ENCODE measurements around the gene OVCA2.

OVCA2 gene

DNA sequence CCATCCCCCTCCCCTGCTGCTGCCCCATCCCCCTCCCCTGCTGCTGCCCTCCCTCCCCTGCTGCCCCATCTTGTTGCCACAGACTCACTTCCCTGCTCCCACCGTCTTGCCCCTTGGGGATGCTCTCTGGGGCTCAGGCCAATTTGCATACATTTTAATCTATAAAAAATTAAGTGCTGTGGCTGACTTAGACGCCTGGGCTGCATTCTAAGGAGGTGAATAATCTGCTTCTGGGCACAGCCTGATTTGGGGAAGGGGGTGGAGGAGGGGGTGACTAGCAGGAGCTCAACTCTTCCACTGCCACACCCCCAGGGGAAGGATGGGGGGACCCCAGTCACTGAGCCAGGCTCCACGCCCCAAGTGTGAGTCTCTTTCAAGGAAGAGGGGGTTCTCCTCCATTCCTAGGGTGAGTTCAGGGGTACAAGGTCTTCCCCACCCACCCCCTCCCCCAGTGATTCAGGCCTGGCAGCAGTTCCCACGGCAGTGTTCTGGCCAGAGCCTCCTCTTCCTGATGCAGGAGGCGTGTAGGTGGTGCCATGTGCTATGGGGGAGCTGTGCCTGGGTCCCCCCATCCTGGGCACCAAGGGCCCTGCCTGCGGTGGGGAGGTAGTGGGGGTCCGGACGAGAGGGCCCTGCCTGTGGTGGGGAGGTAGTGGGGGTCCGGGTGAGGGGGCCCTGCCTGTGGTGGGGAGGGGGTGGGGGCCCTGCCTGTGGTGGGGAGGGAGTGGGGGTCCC is 6.8 kb upstream of the OVCA2 start:
- DNase-seq, result no peak

DNA sequence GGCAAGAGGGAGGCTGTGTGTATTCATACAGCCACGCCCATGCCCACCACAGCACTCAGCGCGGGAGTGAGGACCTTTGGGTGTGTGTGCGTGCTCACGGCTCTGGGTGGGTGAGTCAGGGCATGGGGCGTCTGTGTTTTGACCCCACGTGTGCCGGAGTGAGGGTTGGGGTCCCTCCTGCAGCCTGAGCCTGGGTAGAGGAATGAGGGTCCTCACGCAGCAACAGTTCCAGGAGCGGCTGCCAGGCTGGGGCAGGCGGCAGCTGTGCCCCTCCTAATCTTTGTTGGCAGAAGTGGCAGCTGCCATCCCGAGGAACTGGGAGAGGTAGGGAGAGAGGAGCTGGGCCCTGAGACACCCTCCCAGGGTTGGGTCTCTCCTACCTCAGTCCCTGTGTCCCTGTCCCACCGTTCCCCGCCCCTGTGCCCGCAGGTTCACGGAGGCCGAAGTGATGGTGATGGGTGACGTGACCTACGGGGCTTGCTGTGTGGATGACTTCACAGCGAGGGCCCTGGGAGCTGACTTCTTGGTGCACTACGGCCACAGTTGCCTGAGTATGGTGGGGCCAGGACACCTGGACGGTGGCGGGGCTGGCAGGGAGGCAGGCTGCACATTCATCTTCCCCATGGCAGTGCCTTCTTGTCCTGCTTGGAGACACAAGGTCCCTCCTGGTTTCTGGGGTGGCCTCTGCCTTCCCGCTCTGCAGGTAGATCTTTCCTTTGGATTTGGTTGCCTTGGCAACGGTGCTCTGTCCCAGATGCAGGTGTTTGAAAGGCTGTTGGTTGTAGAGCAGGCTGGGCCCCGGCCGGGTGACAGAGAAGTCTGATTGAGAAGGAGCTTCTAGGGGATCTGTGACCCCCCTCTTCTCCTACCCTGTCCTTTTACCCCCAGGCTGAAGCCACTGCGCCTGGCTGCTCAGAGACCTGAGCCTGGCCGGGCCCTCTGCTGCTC is 6.0 kb upstream of the OVCA2 start:
- no peak for DNase-seq

GRCh38 chr17:2037155-2037554 is 4.7 kb upstream of the OVCA2 start:
- DNase-seq, result no peak

DNA sequence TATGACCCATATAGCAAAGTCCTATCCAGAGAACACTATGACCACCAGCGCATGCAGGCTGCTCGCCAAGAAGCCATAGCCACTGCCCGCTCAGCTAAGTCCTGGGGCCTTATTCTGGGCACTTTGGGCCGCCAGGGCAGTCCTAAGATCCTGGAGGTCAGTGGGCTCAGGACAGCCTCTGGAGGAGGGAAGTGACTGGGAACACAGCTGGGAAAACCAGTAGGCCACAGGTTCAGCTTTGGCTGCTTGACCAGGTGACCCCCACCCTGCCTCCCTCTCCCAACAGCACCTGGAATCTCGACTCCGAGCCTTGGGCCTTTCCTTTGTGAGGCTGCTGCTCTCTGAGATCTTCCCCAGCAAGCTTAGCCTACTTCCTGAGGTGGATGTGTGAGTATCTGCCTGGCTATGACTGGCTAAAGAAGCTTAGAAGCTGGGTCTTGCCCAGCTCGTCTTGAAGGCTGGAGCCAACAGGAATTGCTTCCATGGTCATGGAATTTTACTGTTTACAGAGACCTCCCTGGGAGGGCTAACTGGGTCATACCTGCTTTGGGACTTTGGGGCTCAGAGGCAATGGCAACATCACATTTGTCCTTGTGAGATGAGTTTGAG is 1.5 kb upstream of the OVCA2 start:
- no peak for DNase-seq

- no peak for DNase-seq
These were observed 771 bp upstream of the OVCA2 start for GRCh38 chr17:2040942-2041560.

DNA sequence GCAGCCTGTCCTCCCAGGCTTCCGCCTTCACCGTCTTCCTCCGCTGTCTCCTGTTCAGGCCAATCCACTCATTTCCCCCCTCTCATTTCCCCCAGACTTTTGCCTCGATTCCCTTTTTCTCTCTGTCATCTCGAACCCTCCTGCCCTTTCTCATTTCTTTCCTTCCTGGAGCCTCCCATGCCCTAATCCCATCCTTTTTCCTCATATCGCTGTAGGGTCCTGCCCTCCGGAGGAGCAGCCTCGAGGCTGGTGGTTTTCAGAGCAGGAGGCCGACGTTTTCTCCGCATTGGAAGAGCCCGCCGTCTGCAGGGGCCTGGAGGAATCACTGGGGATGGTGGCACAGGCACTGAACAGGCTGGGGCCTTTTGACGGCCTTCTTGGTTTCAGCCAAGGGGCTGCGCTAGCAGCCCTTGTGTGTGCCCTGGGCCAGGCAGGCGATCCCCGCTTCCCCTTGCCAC is 597 bp downstream of the OVCA2 start:
- DNase-seq, result no peak

- DNase-seq, result no peak
These were observed 1.1 kb downstream of the OVCA2 start for GRCh38 chr17:2042933-2043332.

DNA sequence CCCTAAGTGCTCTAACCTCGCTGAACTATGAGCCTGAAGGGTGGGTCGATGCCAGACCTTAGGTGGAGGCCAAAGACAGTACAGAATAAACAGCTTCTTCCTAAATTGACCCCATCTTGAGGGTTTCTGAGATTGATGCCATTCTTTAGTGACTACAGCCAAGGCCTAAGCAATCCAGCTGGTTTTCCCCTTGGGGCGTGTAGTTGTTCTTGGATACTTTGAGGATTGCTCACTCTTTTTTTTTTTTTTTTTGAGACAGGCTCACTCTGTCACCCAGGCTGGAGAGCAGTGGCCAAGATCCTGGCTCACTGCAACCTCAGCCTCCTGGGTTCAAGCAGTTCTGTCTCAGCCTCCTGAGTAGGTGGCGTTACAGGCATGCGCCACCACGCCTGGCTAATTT is 2.0 kb downstream of the OVCA2 start:
- no peak for DNase-seq

DNA sequence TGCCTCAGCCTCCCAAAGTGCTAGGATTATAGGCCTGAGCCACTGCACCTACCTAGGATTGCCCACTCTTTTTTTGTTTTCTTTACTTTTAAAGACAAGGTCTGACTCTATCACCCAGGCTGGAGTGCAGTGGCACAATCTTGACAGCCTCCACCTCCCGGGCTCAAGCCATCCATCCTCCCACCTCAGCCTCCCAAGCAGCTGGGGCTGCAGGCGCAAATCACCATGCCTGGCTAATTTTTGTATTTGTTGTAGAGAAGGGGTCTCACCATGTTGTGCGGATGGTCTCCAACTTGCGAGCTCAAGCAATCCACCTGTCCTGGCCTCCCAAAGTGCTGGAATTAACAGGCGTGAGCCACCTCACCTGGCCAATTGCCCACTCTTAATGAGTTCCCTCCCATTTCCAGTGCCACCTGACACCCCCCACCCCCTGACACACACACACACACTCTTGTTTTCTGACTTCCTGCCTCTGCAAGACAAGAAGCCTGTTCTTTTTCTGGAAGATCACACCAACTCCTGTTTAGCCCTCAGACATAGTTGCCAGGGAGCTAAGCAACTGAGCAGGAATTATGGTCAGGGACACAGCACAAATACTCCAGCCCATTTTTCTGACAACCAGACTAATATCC is 2.6 kb downstream of the OVCA2 start:
- DNase-seq, result no peak

DNA sequence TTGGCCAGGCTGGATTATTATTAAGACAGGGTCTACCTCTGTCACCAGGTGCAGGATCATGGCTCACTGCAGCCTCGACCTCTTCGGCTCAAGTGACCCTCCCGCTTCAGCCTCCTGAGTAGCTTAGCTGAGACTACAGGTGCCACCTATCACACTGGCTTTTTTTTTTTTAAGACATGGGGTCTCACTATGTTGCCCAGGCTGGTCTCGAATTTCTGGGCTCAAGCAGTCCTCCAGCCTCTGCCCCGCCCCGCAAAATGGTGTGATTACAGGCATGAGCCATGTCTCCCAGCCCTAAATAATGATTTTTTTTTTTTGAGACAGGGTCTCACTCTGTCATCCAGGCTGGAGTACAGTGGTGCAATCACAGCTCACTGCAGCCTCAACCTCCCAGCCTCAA is 5.8 kb downstream of the OVCA2 start:
- no peak for DNase-seq

GRCh38 chr17:2048805-2049204 is 7.0 kb downstream of the OVCA2 start:
- no peak for DNase-seq

DNA sequence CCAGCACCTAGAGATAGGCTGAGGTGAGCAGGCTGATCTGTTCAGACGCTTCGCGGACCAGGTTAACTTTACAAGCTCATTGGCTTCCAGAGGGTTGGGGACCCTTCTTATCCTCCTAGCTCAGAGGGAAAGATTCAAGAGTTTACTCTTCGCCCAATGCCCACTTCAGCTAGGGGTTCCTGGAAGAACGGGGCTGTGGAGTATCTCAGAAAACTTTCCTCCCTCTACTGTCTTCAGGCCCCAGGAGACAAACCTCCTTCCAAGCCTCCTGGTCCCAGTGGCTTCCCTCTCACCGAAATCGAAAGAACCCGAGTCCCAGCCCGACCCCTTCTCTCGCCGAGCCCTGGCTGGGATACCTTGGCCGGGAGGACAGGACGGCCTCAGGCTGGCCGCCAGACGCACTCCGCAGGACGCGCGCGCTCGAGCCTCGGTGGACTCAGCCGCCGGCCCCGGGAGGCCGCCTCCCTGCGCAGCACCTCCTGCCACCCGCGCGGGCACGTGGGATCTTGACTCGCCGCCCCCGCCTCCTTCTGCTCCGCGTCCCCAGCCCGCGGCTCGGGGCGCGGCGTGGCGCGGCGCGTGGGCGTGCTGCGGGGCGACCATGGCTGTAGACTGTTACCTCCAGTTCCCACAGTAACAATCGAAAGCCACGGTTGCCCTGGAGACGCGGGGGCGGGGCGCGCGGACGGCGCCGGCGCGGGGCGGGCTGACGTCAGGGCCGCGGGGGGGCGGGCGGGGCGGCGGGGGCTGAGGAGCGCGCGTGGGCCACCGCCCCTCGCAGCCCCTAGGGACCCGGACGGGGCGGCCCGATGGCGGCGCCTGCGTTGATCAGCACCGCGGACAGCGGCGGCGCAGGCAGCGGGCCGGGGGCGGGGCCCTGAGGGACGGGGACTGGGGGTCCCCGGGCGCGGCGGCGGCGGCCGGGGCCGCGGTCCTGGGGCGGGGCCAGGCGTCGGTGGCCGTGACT is 7.8 kb downstream of the OVCA2 start:
- peak in 12 of 14 donors; percentile 39 to 82 (median 62) for DNase-seq

GRCh38 chr17:2050300-2051060 is 8.7 kb downstream of the OVCA2 start:
- peak in 11 of 14 donors; percentile 20 to 76 (median 54) for DNase-seq

DNA sequence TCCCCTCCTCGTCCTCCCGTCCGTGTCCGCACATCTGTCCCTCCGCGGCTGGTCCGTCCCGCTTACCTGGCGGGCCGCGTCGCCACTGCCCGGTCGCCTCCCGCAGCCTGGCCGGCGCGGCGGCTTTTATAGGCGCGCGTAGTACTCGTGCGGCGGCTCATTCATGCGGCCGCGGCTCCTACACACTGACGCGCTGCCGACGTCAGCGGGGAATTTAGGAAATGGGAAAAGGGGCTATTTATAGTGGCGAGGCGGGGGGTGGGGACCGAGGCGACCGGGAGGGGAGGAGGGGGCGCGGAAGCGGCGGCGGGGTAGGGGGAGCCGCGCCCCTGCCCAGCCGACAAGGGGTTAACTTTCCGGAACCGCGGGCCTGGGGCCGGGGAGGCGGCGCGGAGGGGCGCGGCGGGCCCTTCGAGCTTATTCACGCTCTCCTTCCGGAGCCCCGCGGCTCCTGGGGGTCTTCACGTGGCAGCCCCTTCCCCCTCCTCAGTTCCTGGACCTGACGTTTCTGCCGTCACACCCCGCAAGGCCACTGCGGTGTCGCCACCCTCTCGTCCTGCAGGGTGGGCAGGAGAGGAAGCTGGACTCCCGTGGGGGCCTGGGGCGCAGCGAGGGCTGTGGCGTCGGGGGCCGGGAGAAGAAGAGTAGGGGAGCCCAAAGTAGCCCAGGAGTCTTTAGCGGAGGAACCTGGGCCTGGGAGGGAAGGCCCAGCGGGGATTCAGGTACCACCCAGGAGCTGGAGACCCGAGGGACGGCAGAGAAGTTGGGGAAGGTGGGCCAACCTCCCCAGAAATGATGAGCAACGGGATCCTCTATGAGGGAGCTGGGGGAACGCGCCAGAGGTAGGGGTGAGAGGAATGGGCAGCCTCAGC is 9.5 kb downstream of the OVCA2 start:
- DNase-seq, result peak in 1 of 14 donors; percentile 27

GRCh38 chr17:2051933-2052559 is 10.2 kb downstream of the OVCA2 start:
- DNase-seq, result no peak

DNA sequence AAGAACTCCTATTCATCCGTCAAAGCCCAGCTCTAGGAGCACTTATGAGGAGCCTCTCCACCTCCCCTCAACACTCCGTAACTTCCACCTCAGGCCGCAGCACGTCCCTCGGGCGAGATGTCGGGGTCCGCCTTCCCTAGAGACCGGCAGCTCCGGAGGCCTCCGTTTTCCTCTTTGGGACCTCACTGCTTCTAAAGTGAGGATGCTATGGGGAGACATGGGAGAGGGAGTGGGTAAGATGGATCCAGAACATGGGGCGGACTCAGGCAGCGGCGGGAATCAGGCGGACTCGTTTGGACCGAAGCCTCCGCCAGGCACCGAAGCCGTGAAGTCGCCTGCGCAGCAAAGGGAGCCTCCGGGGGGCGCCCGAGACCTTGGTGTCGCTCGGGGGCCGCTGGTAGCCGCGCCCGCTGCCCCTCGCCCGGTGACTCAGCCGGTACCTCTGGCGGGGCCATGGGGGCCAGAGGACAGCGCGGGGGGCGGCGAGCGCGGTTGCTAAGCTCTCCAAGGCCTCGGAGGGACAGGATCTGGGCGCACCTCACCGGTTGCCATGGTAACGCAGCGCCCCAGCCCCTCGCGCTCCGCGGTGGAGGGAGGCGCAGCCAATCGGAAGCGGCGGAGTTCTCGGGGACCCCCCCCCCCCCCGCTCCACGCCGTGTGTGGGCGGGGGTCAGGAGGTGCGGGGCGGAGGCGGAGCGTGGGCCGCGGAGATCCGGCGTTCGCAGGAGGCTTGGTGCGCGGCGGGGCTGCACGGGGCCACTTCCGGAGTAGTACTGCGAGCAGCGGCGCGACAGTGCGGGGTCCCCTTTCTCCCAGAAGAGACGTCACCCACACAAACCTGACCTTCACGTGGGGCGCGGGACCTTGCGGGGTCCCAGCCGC is 11.8 kb downstream of the OVCA2 start:
- peak in 11 of 14 donors; percentile 18 to 75 (median 48) for DNase-seq

DNA sequence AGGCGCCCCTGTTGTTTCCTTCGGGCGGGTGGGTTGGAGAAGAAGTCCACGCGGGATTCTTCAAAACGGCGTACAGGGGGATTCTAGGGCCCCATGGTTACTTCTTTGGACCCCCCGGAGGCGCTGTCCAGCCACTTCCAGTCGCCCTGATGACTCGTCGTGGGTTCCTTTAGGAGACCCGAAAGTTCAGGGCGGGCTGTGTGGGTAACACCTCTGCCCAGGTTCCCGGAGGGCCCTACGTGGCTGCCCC is 12.4 kb downstream of the OVCA2 start:
- peak in 1 of 14 donors; percentile 48 for DNase-seq
